CD4-positive, alpha-beta T cell treated with Interleukin-15 for 1 hour (primary cell): ENCODE data around the gene SMKR1.
"Not testable (repeated sequence)": the region's sequence is repeated elsewhere in the genome, so short reads cannot be mapped to it uniquely, and the experiment has no call there.

Experiments
- DNase-seq: peaks from one replicate; pipeline ENCODE4 v3.0.0-alpha.2; 2020

SMKR1 gene

GRCh38 chr7:129489491-129489890 is 12.8 kb upstream of the SMKR1 start:
- no peak for DNase-seq

GRCh38 chr7:129492391-129492790 is 9.9 kb upstream of the SMKR1 start:
- DNase-seq, result no peak

GRCh38 chr7:129493555-129493954 is 8.8 kb upstream of the SMKR1 start:
- DNase-seq, result no peak

DNA sequence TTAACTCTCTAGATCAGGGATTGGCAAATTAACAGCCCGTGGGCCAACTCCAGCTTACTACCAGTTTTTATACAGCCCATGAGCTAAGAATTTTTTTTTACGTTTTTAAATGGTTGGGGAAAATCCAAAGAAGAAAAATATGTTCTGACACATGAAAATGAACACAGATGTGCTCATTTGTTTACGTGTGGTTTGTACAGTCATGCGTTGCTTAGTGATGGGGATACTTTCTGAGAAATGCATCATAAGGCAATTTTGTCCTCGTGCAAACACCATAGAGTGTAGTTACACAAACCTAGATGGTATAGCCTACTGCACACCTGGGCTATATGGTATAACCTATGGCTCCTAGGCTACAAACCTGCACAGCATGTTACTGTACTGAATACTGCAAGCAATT is 8.3 kb upstream of the SMKR1 start:
- no peak for DNase-seq

DNA sequence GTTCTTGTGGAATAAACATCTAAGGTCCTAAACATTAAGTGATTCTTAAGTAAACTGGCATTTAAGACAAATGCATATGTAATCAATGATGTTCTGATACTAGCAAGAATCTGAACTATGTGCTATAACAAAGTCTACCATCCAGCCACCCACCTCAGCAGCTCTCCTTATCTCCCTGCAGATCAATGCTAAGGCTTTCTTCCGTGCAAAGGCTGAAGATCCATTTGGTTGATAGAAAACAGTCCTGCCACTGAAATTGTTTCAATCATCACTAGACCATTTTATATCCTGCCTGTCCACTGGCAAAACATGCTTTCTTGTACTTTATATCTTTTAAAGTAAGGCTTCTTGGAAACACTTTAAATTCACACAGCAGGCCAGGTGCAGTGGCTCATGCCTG is 6.3 kb upstream of the SMKR1 start:
- DNase-seq, result no peak

GRCh38 chr7:129496653-129497052 is 5.7 kb upstream of the SMKR1 start:
- DNase-seq, result no peak

DNA sequence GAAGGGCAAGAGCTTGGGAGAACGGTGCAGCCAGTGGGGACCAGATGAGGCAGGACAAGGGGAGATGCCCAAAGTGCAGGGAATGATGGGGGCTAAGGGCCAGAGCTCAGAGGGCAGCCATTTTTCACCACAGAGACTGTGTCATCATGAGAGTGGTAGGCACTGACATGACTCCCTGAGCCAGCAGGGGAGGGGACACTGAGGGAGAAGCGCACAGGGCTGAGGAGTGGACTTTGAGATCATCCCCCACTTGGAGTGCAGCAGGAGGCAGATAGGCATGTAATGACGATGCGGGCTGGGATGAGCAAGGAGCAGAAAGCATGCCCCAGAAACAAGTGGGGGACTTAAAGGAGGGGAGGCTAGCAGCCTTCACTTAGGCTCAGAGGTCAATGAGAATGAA is 5.2 kb upstream of the SMKR1 start:
- no peak for DNase-seq

DNA sequence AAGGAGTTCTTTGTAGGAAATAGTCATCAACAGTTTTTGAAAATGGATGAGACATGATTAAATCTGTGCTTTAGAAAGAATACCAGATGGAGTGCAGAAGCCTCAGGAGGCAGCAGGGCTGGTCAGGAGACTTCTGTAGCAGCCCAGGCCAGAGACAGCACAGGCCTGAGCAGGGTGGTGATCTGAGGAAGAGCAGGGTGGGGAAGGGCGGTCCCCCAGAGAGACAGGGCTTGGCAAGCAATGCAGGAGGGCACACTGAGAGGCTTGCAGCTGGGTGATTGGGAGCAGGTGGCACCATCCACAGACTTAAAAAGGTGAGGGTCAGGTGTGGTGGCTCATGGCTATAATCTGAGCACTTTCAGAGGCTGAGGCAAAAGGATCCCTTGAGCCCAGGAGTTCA is 4.3 kb upstream of the SMKR1 start:
- DNase-seq, result no peak

DNA sequence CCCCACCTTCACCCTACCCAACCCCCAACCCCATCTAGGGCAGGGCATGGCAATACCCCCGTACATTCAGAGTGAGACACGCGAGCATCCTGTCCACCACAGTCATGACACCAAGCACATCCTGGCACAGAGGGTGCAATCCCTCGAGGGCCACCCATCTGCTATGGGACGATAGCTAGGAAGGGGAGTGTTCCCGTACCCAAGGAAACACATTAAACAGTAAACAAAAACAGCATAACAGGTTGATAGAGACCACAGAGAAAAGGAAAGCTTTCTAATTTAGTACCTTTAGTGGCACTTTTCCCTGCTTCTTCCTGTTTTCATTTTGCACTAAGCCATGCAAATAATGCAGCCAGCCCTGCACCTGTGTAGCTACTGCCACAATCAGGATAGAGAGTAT is 2.3 kb upstream of the SMKR1 start:
- DNase-seq, result peak; percentile 51

DNA sequence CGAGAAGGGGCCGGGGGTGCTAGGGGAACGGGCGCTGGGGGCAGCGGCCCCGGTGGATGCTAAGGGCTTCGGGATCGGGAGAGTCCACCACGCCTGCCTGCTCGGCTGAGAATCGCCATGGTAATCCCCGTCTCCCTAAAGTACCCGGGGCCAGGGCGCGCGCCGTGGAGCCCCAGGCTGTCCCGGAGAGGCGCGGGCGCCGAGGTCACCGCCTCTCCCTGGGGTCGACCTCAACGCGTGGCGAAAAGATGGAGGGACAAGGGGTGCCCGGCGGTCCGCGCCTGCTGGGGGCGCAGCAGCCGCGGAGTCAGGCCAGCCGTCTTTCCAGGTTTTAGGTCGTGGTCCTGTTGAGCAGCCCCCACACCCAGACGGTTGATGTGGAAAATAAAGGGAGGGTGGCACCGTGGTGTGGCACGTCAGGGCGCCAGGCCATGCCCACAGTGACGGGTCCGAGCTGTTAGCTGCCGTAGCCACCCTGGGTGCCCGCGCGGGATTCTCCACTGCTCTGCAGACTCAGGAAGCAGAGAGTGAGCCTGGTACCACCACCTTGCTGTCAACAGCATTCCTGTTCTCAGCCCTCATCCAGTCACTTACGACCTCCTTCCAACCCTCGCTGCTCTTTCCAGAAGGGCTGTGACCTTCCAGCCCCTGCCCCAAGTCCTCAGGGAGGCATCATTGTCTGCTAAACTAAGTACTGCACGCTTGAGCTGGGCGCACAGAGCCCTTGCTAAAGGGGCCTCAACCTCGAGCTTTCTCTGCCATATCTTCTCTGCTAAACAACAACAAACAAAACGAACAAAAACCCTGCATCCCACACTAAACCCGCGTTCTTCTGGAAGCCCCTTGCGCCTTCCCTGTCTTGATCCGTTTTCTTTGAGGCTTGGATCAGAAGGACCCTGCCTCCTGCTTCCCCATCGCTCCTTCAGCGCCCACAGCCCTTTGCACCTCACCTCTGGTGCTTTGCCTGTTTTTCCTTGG is 666 bp downstream of the SMKR1 start:
- DNase-seq, result no peak

DNA sequence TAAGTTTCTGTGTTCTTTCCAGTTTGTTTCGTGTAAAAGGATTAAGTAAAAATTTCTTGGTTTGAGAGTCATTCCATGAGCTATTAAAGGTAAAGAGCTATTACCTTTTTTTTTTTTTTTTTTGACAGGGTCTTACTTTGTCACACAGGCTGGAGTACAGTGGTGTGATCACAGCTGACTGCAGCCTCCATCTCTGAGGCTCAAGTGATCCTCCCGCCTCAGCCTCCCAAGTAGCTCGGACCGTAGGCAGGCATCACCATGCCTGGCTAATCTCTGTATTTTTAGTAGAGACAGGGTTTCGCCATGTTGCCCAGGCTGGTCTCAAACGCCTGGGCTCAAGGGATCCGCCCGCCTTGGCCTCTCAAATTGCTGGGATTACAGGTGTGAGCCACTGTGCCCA is 1.4 kb downstream of the SMKR1 start:
- DNase-seq, result no peak

- DNase-seq, result no peak
Measured at GRCh38 chr7:129512192-129512591, 9.9 kb downstream of the SMKR1 start.

- DNase-seq, result no peak
Measured at GRCh38 chr7:129513546-129513945, 11.2 kb downstream of the SMKR1 start.

DNA sequence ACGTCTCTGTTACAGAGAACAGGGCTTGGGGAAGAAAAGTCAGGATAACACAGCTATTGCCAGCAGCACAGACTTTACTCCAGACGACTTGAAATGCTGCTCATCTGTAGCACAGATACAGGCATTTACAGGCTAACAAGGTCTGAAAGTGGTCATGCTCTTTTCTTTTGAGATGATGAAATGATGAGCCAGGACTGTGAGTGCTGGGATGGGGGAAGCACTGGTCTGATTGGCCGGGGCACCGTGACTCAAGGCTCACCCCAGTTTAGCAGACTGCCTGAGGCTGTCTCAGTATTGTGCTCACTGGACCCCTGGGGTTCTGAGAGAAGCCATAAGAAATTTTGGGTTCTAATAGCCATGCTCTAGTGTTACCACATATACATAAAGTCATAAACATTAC is 12.4 kb downstream of the SMKR1 start:
- DNase-seq, result no peak

- no peak for DNase-seq
Measured at GRCh38 chr7:129515381-129515780, 13.1 kb downstream of the SMKR1 start.

DNA sequence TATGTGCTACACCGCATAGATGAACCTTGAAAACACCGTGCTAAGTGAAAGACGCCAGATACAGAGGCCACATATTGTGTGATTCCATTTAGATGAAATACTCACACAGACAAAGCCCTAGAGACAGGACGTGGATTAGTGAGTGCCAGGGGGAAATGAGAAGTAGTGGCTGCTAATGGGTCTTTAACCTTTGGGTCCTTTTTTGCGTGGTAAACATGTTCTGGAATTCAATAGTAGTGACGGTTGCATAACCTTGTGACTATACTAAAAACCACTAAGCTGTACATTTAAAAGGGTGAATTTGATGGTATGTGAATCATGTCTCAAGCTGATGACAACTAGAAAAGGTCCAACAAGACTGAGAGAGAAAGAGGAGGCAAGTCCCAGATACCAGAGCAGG is 15.6 kb downstream of the SMKR1 start:
- no peak for DNase-seq

DNA sequence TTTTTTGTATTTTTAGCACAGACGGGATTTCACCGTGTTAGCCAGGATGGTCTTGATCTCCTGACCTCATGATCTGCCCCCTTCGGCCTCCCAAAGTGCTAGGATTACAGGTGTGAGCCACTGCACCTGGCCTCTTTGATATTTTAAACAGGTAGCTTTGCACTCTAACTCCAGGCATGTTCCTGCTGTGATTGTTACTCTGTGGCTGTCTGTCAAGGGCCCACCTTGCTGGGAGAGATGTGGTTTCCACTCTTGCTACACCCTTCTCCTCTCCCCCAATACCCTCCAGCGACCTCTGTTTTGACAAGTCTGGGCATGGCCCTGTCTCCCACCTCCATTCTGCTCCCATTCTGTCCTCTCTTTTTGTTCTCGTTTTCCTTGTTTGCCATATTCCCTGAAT is 17.1 kb downstream of the SMKR1 start:
- DNase-seq, result no peak

- DNase-seq, result no peak
Measured at GRCh38 chr7:129522088-129522970, 20.0 kb downstream of the SMKR1 start.

DNA sequence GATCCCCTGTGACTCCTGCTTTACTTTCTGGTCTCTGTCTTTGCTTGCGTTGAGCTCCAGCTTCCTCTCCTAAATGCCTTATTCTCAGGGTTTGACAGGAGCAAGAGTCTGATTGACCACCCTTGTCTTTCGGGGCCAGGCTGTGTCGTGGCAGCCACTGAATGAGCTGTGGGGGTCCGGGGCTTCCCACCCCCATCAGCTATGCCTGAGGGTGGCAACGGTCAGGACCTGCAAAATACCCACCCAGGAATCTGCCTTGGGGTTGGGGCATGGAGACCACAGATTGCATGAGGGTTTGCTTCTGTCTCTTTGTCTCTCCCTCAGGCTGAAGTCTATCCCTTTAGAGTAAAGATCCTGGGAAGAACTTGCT is 20.6 kb downstream of the SMKR1 start:
- DNase-seq, result no peak

GRCh38 chr7:129523924-129524323 is 21.6 kb downstream of the SMKR1 start:
- no peak for DNase-seq

GRCh38 chr7:129524405-129524804 is 22.1 kb downstream of the SMKR1 start:
- DNase-seq, result not testable (repeated sequence)

- DNase-seq, result no peak
Measured at GRCh38 chr7:129525225-129525862, 23.0 kb downstream of the SMKR1 start.

DNA sequence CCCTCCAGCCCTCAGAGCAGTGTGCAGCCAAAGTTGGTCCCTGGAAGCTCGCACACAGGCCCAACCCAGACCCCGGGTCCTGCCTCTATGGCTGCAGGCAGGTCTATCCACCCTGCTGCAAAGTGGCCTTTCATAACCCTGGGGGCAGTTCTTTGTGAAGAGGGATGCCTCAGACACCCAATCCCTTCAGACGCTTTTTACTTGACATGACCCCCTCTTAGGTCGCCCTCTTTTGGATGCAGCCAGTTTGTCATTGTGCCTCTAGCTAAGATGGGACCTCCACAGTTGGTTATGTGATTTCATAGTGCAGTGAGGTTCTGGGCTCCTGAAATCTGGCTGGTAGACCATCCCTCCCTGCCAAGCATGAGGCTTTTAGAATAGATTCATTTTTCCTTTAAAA is 27.3 kb downstream of the SMKR1 start:
- DNase-seq, result no peak
